ENCODE results near the gene TECTA.

DNA sequence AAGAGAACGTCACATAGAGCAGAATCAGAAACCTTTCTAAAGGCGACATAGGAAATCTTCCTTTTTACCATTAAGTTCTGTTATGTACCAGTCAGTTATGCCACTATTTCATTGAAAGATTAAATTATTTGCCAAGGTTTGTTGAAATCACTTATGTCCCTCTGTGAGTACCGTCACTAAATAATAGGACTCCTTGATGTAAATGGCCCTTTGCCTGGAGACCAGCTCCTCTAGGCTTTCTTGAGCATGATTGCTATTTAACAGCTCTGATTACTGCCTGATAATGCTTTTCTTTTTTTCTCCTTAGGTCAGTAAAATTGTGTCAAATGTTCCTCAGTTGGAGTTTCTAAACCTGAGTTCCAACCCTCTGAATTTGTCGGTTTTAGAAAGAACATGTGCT lies 47.8 kb upstream of the TECTA start:
- TF ChIP-seq, protein P1, sequence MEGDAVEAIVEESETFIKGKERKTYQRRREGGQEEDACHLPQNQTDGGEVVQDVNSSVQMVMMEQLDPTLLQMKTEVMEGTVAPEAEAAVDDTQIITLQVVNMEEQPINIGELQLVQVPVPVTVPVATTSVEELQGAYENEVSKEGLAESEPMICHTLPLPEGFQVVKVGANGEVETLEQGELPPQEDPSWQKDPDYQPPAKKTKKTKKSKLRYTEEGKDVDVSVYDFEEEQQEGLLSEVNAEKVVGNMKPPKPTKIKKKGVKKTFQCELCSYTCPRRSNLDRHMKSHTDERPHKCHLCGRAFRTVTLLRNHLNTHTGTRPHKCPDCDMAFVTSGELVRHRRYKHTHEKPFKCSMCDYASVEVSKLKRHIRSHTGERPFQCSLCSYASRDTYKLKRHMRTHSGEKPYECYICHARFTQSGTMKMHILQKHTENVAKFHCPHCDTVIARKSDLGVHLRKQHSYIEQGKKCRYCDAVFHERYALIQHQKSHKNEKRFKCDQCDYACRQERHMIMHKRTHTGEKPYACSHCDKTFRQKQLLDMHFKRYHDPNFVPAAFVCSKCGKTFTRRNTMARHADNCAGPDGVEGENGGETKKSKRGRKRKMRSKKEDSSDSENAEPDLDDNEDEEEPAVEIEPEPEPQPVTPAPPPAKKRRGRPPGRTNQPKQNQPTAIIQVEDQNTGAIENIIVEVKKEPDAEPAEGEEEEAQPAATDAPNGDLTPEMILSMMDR (IDR thresholded peaks at IDR 0.05) = no peak
- TF ChIP-seq POLR2A (IDR thresholded peaks at IDR 0.05) = no peak
